ENCODE results near the gene IGFBP3.
"Not testable (repeated sequence)": the region's sequence is repeated elsewhere in the genome, so short reads cannot be mapped to it uniquely, and the experiment has no call there.

The IGFBP3 gene
- total RNA-seq: 0 to 0.59 (median 0) reads per million in 18 experiments

- DNase-seq: no peak
Measured at GRCh38 chr7:45920502-45921380, at the start of gene IGFBP3. IGFBP3 (minus strand) TSS chr7:45921272; CDS start chr7:45921140, 132 bp downstream.

- DNase-seq: no peak
Measured at GRCh38 chr7:45970454-45970853, 49.4 kb upstream of the IGFBP3 start.

- no peak for DNase-seq
Measured at GRCh38 chr7:45969940-45970339, 48.9 kb upstream of the IGFBP3 start.

- DNase-seq: no peak
Measured at GRCh38 chr7:45968856-45969541, 47.9 kb upstream of the IGFBP3 start.

GRCh38 chr7:45968312-45968711, 47.2 kb upstream of the IGFBP3 start:
- no peak for DNase-seq

GRCh38 chr7:45967591-45968157, 46.6 kb upstream of the IGFBP3 start:
- DNase-seq: no peak

GRCh38 chr7:45962861-45963260, 41.8 kb upstream of the IGFBP3 start:
- DNase-seq: no peak

- no peak for DNase-seq
Measured at GRCh38 chr7:45957721-45958120, 36.6 kb upstream of the IGFBP3 start.

GRCh38 chr7:45955286-45955685, 34.2 kb upstream of the IGFBP3 start:
- no peak for DNase-seq

GRCh38 chr7:45953055-45953454, 32.0 kb upstream of the IGFBP3 start:
- not testable (repeated sequence) for DNase-seq

- DNase-seq: no peak
Measured at GRCh38 chr7:45944058-45944457, 23.0 kb upstream of the IGFBP3 start.

- DNase-seq: no peak
Measured at GRCh38 chr7:45940939-45941338, 19.9 kb upstream of the IGFBP3 start.

GRCh38 chr7:45940237-45940781, 19.2 kb upstream of the IGFBP3 start:
- DNase-seq: not testable (repeated sequence)

- DNase-seq: no peak
Measured at GRCh38 chr7:45939574-45939973, 18.5 kb upstream of the IGFBP3 start.

GRCh38 chr7:45938626-45939302, 17.7 kb upstream of the IGFBP3 start:
- DNase-seq: no peak

GRCh38 chr7:45937862-45938261, 16.8 kb upstream of the IGFBP3 start:
- no peak for DNase-seq

- DNase-seq: peak; percentile 9 to 22
Measured at GRCh38 chr7:45937301-45937700, 16.2 kb upstream of the IGFBP3 start.

- DNase-seq: no peak
Measured at GRCh38 chr7:45930967-45931366, 9.9 kb upstream of the IGFBP3 start.

GRCh38 chr7:45927721-45928120, 6.6 kb upstream of the IGFBP3 start:
- no peak for DNase-seq

GRCh38 chr7:45924283-45924682, 3.2 kb upstream of the IGFBP3 start:
- DNase-seq: no peak

- DNase-seq: no peak
Measured at GRCh38 chr7:45923818-45924217, 2.7 kb upstream of the IGFBP3 start.

- DNase-seq: peak; percentile 38 to 53
Measured at GRCh38 chr7:45923290-45923689, 2.2 kb upstream of the IGFBP3 start.

GRCh38 chr7:45922810-45923209, 1.7 kb upstream of the IGFBP3 start:
- DNase-seq: no peak

All from inflammatory macrophage (primary cell).